Vagina (tissue), 2 donors: ENCODE data around the gene C1orf115. TPM values are rescaled to one million over a fixed set of nuclear protein-coding genes. Genes with fewer than 3 reads are reported as not detected.

Experiments
- DNase-seq, 2 donors: peaks; one replicate each; pipeline ENCODE4 v3.0.0-alpha.2; 2017; ENCODE audit errors: extremely low spot score in 2 of 2
- H3K27ac ChIP-seq: fragments of 200-600 bp; sonication (generic); one replicate; pipeline ENCODE4 v1.5.1; 2019
- H3K27me3 ChIP-seq: fragments of 200-600 bp; sonication (generic); one replicate; pipeline ENCODE4 v1.5.1; 2019
- H3K36me3 ChIP-seq, 2 donors: fragments of 200-600 bp; sonication (generic); one replicate each; pipeline ENCODE4 v1.5.1; 2017 to 2019
- H3K4me1 ChIP-seq: fragments of 200-600 bp; sonication (generic); one replicate; pipeline ENCODE4 v1.5.1; 2019
- H3K4me3 ChIP-seq, 2 donors: fragments of 200-600 bp; sonication (generic); 1 replicate in 1 of 2; 2 replicates in 1 of 2; pipeline ENCODE4 v1.5.1; 2016 to 2019
- H3K9me3 ChIP-seq: fragments of 200-600 bp; sonication (generic); one replicate; pipeline ENCODE4 v1.5.1; 2019
- CTCF ChIP-seq, 3 experiments: fragments of 450-650 bp in 2 of 3; fragments of 200-600 bp in 1 of 3; sonication (generic) in 1 of 3; IDR thresholded peaks; one replicate each; pipeline ENCODE4 v1.5.1; 2017 to 2019; ENCODE audit warnings: antibody characterized with exemption in 3 of 3, mild to moderate bottlenecking in 2 of 3, moderate library complexity in 2 of 3
- POLR2A ChIP-seq, 2 donors: fragments of 450-650 bp; IDR thresholded peaks; one replicate each; pipeline ENCODE4 v1.6.1; 2017; ENCODE audit warnings: antibody characterized with exemption in 2 of 2, mild to moderate bottlenecking in 2 of 2, moderate library complexity in 2 of 2
- POLR2AphosphoS5 ChIP-seq, 2 donors: sonication (generic); formaldehyde crosslinking; IDR thresholded peaks; one replicate each; pipeline ENCODE4 v1.9.0; 2017; ENCODE audit warnings: antibody characterized with exemption in 2 of 2, mild to moderate bottlenecking in 2 of 2, low read depth in 1 of 2; ENCODE audit not compliant: insufficient read depth in 1 of 2
- intact Hi-C: fragments of 100-400 bp; cut with DNase I; formaldehyde crosslinking; loops from one replicate; pipeline ENCODE4 v1.15.1; 2023
- total RNA-seq: library from RNA; depleted of rRNA; stranded (reverse); fragments of >200 nt; gene quantifications from one replicate; pipeline ENCODE4 v1.2.3, GENCODE V29; 2016

Gene C1orf115
- total RNA-seq, 1 donor from 2014 or later, result 11.0 TPM

- no peak overlapping the region for H3K27ac ChIP-seq
- peaks cover 0 to 26% of the 10 kb centered on the region in 2 donors for H3K36me3 ChIP-seq
- H3K9me3 ChIP-seq, result no peaks in the 10 kb centered on the region
- intact Hi-C loops, result no loop called here
- TF ChIP-seq POLR2A (IDR thresholded peaks at IDR 0.05) (no peak), POLR2AphosphoS5 (IDR thresholded peaks at IDR 0.05; ENCODE audit: insufficient read depth in 1 of 2, low read depth in 1 of 2) (no peak), CTCF (IDR thresholded peaks at IDR 0.05) (no peak)
- no peak for DNase-seq
- no peaks in the 10 kb centered on the region for H3K4me1 ChIP-seq
- no peak overlapping the region for H3K4me3 ChIP-seq
- H3K27me3 ChIP-seq, result no peaks in the 10 kb centered on the region
These were observed 34.0 kb upstream of the C1orf115 start for GRCh38 chr1:220655961-220656740.

GRCh38 chr1:220666349-220666748 is 23.8 kb upstream of the C1orf115 start:
- intact Hi-C loops, result no loop called here
- no peaks in the 10 kb centered on the region for H3K4me1 ChIP-seq
- peaks cover 0 to 1% of the 10 kb centered on the region in 2 donors for H3K36me3 ChIP-seq
- H3K4me3 ChIP-seq, result no peak overlapping the region
- H3K27me3 ChIP-seq, result no peaks in the 10 kb centered on the region
- TF ChIP-seq POLR2A (IDR thresholded peaks at IDR 0.05) (no peak), POLR2AphosphoS5 (IDR thresholded peaks at IDR 0.05; ENCODE audit: insufficient read depth in 1 of 2, low read depth in 1 of 2) (no peak), CTCF (IDR thresholded peaks at IDR 0.05) (no peak)
- H3K9me3 ChIP-seq, result no peaks in the 10 kb centered on the region
- DNase-seq, result no peak
- no peak overlapping the region for H3K27ac ChIP-seq

- Histone ChIP-seq H3K36me3 (no peaks in the 10 kb centered on the region), H3K27ac (no peak overlapping the region), H3K4me1 (no peaks in the 10 kb centered on the region), H3K4me3 (no peak overlapping the region), H3K27me3 (no peaks in the 10 kb centered on the region), H3K9me3 (no peaks in the 10 kb centered on the region)
- intact Hi-C loops, result no loop called here
- TF ChIP-seq CTCF (IDR thresholded peaks at IDR 0.05), result no peak
- TF ChIP-seq POLR2A (IDR thresholded peaks at IDR 0.05), result no peak
- no peak for TF ChIP-seq POLR2AphosphoS5 (IDR thresholded peaks at IDR 0.05; ENCODE audit: insufficient read depth in 1 of 2, low read depth in 1 of 2)
- DNase-seq, result no peak
These were observed 21.2 kb upstream of the C1orf115 start for GRCh38 chr1:220669005-220669404.

GRCh38 chr1:220670365-220670764 is 19.8 kb upstream of the C1orf115 start:
- intact Hi-C loops, result no loop called here
- Histone ChIP-seq H3K4me3 (no peak overlapping the region), H3K27me3 (no peaks in the 10 kb centered on the region), H3K27ac (no peak overlapping the region), H3K4me1 (no peaks in the 10 kb centered on the region), H3K9me3 (no peaks in the 10 kb centered on the region), H3K36me3 (no peaks in the 10 kb centered on the region)
- TF ChIP-seq POLR2A (IDR thresholded peaks at IDR 0.05) (no peak), POLR2AphosphoS5 (IDR thresholded peaks at IDR 0.05; ENCODE audit: insufficient read depth in 1 of 2, low read depth in 1 of 2) (no peak), CTCF (IDR thresholded peaks at IDR 0.05) (no peak)
- no peak for DNase-seq

- no peak for DNase-seq
- H3K36me3 ChIP-seq, result no peaks in the 10 kb centered on the region
- no peaks in the 10 kb centered on the region for H3K9me3 ChIP-seq
- H3K27ac ChIP-seq, result no peak overlapping the region
- intact Hi-C loops, result no loop called here
- no peak for TF ChIP-seq POLR2A (IDR thresholded peaks at IDR 0.05)
- TF ChIP-seq POLR2AphosphoS5 (IDR thresholded peaks at IDR 0.05; ENCODE audit: insufficient read depth in 1 of 2, low read depth in 1 of 2), result no peak
- no peak for TF ChIP-seq CTCF (IDR thresholded peaks at IDR 0.05)
- H3K4me3 ChIP-seq, result no peak overlapping the region
- no peaks in the 10 kb centered on the region for H3K27me3 ChIP-seq
- H3K4me1 ChIP-seq, result no peaks in the 10 kb centered on the region
These were observed 16.2 kb upstream of the C1orf115 start for GRCh38 chr1:220673921-220674320.
